Esophagus (tissue), 2 donors: Measurements from ENCODE around the gene GTF3C4. TPM values are rescaled to one million over a fixed set of nuclear protein-coding genes. Genes with fewer than 3 reads are reported as not detected.
"Not testable (repeated sequence)": the region's sequence is repeated elsewhere in the genome, so short reads cannot be mapped to it uniquely, and the experiment has no call there.

Experiments used
- H3K27ac ChIP-seq, 2 donors: one replicate each; pipeline ENCODE4 v1.5.1; 2013; ENCODE audit warnings: low read depth in 2 of 2, mild to moderate bottlenecking in 2 of 2, inconsistent platforms in 1 of 2, low read length in 1 of 2, moderate library complexity in 1 of 2
- H3K27me3 ChIP-seq, 2 donors: one replicate each; pipeline ENCODE4 v1.6.1; 2013; ENCODE audit warnings: low read length in 2 of 2, control low read depth in 1 of 2, mild to moderate bottlenecking in 1 of 2; ENCODE audit not compliant: insufficient read depth in 2 of 2, control insufficient read depth in 1 of 2
- H3K36me3 ChIP-seq, 2 donors: one replicate each; pipeline ENCODE4 v1.6.1; 2013; ENCODE audit warnings: low read length in 1 of 2; ENCODE audit not compliant: control insufficient read depth in 2 of 2, insufficient read depth in 2 of 2
- H3K4me1 ChIP-seq, 2 donors: one replicate each; pipeline ENCODE4 v1.6.1; 2013; ENCODE audit warnings: low read length in 1 of 2; ENCODE audit not compliant: control insufficient read depth in 2 of 2, insufficient read depth in 2 of 2
- H3K4me3 ChIP-seq, 2 donors: one replicate each; pipeline ENCODE4 v1.5.1; 2013; ENCODE audit warnings: low read length in 2 of 2, mild to moderate bottlenecking in 2 of 2, low read depth in 1 of 2, moderate library complexity in 1 of 2
- H3K9me3 ChIP-seq, 2 donors: one replicate each; pipeline ENCODE4 v1.6.1; 2013; ENCODE audit warnings: mild to moderate bottlenecking in 2 of 2, low read depth in 1 of 2, low read length in 1 of 2, moderate library complexity in 1 of 2; ENCODE audit not compliant: control insufficient read depth in 2 of 2, insufficient read depth in 1 of 2
- WGBS, 2 donors: extraction: QIAGEN DNeasy Blood & Tissue Kit; methylation state at CpG; one replicate each; pipeline ENCODE4 v1.1.7; 2013; 5-methylcytosine and 5-hydroxymethylcytosine counted together
- polyA plus RNA-seq, 2 donors: library from polyadenylated mRNA; stranded (reverse); fragments of 200-250 nt; gene quantifications; one replicate each; pipeline ENCODE4 v1.2.3, GENCODE V29; 2013
- donor health status: healthy with polysubstance abuse.
- donor health status: Bipolar disorder and iron deficiency.

Gene GTF3C4
- polyA plus RNA-seq, 2 donors = 2.1 to 3.8 TPM

DNA sequence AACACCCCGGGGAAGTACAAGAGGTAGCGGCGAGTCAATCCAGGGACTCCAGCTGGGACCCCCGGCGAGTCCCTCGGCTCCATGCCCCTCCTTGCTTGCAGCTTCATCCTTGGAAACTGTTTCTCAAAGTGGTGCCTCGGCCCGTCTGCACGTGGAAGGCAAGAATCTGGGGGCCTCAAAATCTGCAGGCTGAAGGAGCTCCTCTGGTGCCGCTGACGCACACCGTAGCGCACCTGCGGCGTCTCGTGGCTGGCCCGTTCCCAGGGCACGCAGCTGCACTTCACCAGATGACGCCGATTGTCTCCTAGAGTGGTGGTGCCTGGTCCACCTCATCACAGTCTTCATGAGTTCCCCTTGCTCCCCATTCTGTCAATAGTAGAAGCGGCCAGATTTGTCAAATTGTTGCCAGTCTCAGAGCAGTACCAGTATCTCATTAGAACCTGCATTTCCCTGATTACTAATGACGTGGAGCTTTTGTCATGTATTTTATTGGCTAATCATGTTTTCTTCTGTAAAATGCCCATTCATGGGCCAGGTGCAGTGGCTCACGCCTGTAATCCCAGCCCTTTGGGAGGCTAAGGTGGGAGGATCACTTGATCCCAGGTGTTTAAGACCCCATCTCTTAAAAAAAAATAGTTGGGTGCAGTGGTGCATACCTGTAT lies 38.6 kb downstream of the GTF3C4 start:
- no peak overlapping the region for H3K27ac ChIP-seq
- H3K27me3 ChIP-seq = no peaks in the 10 kb centered on the region
- WGBS, 2 donors = 86 to 88% methylated on average over 23 of the region's 23 CpGs
- H3K36me3 ChIP-seq = no peaks in the 10 kb centered on the region
- H3K4me3 ChIP-seq = no peak overlapping the region
- no peaks in the 10 kb centered on the region for H3K9me3 ChIP-seq
- H3K4me1 ChIP-seq = no peaks in the 10 kb centered on the region

DNA sequence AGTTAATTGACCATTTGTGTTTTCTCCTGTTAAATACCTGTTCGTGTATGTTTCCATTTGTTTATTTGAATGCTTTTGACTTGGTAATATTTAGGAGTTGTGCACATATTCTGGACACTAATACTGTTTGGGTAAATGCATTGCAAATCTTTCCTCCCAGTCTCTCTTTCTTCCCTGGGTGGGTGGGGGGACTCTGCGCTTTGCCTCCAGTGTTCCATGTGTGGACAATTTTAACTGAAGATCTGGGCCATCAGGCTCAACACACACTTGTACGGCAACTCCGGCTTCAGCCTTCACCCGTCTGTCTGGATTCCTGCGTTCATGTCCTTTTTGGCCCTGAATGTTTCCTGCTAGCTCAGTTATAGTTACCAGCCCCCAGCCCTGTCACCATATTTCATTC lies 40.1 kb downstream of the GTF3C4 start:
- H3K27me3 ChIP-seq = no peaks in the 10 kb centered on the region
- no peaks in the 10 kb centered on the region for H3K36me3 ChIP-seq

DNA sequence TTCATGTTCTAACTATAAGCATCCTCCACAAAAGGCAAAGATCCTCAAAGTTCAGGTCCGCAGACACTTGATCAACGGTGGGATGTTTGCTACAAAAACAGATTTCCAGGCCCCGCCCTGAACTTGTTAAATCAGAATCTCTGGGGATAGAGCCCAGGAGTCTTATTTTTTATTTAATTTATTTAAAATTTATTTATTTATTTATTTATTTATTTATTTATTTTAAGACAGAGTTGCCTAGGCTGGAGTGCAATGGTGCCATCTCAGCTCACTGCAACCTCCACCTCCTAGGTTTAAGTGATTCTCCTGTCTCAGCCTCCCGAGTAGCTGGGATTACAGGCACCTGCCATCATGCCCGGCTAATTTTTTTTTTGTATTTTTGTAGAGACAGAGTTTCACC lies 40.9 kb downstream of the GTF3C4 start:
- not testable (repeated sequence) for H3K36me3 ChIP-seq, H3K4me1 ChIP-seq, H3K4me3 ChIP-seq, H3K9me3 ChIP-seq, H3K27ac ChIP-seq, H3K27me3 ChIP-seq
- WGBS, 2 donors = 91 to 92% methylated on average over 5 of the region's 5 CpGs

More for the DNA sequence above, 40.1 kb downstream of the GTF3C4 start:
- Histone ChIP-seq H3K27ac (no peak overlapping the region), H3K4me1 (no peaks in the 10 kb centered on the region), H3K9me3 (no peaks in the 10 kb centered on the region), H3K4me3 (no peak overlapping the region)
- 79 to 80% methylated on average over 6 of the region's 6 CpGs for WGBS, 2 donors

DNA sequence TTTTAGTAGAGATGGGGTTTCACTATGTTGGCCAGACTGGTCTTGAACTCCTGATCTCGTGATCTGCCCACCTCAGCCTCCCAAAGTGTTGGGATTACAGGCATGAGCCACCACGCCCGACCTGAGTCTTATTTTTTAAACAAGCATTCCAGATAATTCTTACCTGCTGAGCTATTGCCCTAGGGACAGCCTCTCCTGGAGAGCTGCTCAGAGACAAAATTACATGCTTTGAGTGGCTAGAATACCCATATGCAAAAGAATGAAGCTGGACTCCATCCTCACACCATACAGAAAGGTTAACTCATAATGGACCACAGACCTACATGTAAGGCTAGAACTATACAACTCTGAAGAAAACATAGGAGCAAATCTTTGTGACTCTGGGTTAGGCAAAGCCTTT lies 41.6 kb downstream of the GTF3C4 start:
- WGBS, 2 donors = 82 to 95% methylated on average over 3 of the region's 3 CpGs
- H3K4me1 ChIP-seq = no peaks in the 10 kb centered on the region
- no peaks in the 10 kb centered on the region for H3K9me3 ChIP-seq
- no peak overlapping the region for H3K27ac ChIP-seq
- H3K36me3 ChIP-seq = no peaks in the 10 kb centered on the region
- no peaks in the 10 kb centered on the region for H3K27me3 ChIP-seq
- H3K4me3 ChIP-seq = no peak overlapping the region

DNA sequence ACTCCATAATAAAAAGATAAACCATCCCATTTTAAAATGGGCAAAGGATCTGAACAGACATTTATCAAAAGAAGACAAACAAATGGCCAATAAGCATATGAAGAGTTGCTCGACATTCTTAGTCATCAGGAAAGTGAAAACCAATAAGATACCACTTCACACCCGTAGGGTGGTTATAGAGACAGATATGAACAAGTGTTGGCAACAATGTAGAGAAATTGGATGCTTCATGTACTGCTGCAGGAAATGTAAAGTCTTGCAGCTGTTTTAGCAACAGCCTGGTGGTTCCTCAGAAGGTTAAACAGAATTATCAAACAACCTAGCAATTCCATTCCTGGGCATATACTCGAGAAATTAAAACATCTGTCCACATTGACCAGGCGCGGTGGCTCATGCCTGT lies 42.5 kb downstream of the GTF3C4 start:
- Histone ChIP-seq H3K4me1 (no peaks in the 10 kb centered on the region), H3K27me3 (no peaks in the 10 kb centered on the region), H3K4me3 (no peak overlapping the region), H3K27ac (no peak overlapping the region), H3K9me3 (no peaks in the 10 kb centered on the region), H3K36me3 (no peaks in the 10 kb centered on the region)
- WGBS, 2 donors = 70% methylated on average over 5 of the region's 5 CpGs

DNA sequence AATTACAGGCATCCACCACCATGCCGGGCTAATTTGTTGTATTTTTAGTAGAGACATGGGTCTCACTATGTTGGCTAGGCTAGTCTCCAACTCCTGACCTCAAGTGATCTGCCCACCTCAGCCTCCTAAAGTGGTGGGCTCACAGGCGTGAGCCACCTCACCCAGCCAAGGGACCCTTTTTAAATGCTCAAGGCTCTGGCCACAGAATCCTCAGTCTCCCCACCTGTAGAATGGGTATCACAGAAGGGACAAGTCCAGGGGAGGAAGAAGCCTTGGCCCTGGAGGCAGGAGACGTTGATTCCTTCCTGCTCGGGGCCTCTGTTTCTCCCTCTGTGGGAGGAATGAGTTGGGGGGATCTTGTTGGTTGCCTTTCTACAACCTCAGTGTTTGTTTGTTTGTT lies 45.7 kb downstream of the GTF3C4 start:
- no peaks in the 10 kb centered on the region for H3K4me1 ChIP-seq
- H3K27me3 ChIP-seq = no peaks in the 10 kb centered on the region
- no peak overlapping the region for H3K4me3 ChIP-seq
- no peaks in the 10 kb centered on the region for H3K36me3 ChIP-seq
- H3K9me3 ChIP-seq = no peaks in the 10 kb centered on the region
- 84 to 89% methylated on average over 4 of the region's 4 CpGs for WGBS, 2 donors
- no peak overlapping the region for H3K27ac ChIP-seq

DNA sequence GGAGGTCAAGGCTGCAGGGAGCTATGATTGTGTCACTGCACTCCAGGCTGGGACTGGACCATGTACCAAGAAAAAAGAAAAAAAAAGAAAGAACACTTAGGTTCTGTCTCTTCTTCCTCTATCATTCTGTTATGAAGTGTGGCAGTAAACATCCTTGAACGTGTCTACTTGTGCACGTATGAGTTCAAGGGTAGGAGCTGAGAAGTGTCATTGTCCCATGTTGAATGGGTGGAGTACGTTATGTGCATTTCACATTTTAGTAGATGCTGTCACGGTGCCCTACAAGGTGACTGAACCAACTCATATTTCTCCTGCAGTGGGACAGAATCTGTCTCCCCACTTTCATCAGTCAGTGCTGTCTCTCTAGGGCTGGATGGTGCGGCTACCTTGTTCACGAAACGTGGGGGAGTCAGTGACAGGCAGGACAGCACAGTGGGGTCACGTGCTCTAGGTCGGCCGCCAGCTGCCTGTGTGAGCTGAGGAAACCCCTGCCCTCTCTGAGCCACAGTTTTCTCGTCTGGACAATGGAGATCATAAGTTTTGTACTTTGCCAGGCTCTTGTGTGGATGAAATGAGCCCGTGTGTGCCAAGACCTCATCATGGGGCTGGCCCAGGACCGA lies 47.2 kb downstream of the GTF3C4 start:
- Histone ChIP-seq H3K4me3 (no peak overlapping the region), H3K4me1 (no peaks in the 10 kb centered on the region), H3K27me3 (no peaks in the 10 kb centered on the region), H3K36me3 (no peaks in the 10 kb centered on the region), H3K9me3 (no peaks in the 10 kb centered on the region), H3K27ac (no peak overlapping the region)
- 68 to 74% methylated on average over 13 of the region's 13 CpGs for WGBS, 2 donors

DNA sequence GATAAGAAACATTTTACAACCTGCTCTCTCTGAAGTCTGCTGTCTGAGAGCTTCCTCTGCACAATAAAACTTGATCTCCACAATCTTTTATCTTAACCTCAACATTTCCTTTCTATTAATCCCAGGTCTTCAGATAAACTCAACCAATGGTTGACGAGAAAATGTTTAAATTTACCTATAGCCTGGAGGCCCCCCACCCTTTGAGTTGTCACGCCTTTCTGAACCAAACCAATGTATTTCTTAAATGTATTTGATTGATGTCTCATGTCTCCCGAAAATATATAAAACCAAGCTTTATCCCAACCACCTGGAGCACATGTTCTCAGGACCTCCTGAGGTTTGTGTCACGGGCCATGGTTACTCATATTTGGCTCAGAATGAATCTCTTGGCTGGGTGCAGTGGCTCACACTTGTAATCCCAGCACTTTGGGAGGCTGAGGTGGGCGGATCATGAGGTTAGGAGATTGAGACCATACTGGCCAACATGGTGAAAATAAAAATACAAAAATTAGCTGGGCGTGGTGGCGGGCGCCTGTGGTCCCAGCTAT lies 48.2 kb downstream of the GTF3C4 start:
- not testable (repeated sequence) for H3K4me3 ChIP-seq, H3K27ac ChIP-seq, H3K36me3 ChIP-seq, H3K27me3 ChIP-seq, H3K9me3 ChIP-seq, H3K4me1 ChIP-seq
- 58 to 65% methylated on average over 8 of the region's 8 CpGs for WGBS, 2 donors

DNA sequence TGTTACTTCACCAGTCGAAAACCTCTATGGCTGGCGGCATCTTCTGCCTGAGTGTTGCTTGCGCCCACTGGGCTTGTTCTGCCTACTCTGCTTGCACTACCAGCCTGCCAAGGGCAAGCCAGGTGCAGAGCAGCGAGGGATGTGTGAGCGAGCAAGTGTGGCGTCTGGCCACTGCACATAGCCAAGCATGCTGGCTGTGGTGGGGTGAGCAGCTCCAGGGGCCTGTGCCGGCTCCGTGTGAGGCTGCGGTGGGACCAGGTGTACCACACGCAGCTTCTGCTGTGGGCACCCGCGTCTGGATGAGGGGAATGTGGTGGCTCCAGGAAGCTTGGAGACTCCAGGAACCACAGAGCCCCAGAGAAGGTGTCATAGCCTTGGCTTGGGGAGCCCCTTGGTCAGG lies 51.4 kb downstream of the GTF3C4 start:
- no peaks in the 10 kb centered on the region for H3K36me3 ChIP-seq
- H3K27me3 ChIP-seq = no peaks in the 10 kb centered on the region
- 82 to 89% methylated on average over 12 of the region's 12 CpGs for WGBS, 2 donors
- H3K4me1 ChIP-seq = no peaks in the 10 kb centered on the region
- no peak overlapping the region for H3K27ac ChIP-seq
- H3K9me3 ChIP-seq = no peaks in the 10 kb centered on the region
- no peak overlapping the region for H3K4me3 ChIP-seq

DNA sequence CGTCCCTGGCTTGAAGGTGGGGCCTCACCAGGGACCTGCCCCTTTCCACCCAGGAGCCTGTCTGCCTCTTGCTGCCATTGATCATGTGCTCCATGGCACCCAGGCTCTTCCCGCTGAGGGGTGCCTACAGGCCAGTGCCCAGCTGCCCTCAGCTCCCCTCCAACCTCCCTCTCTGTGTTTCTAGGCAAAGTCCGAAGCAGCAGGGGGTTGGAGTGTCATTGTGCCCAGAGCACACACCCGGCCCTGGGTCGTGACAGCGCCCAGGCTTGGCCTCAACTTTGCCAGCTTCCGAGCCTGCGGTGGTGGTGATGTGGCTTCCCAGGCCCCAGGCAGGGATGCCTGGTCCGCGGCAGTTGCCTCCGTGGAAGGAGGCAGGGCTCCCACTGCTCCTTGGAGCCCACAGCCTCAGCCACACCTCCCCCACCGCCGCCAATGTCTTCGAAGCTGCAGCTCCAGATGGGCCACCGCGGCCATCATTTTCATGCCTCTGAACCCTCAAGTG lies 52.4 kb downstream of the GTF3C4 start:
- Histone ChIP-seq H3K4me1 (no peaks in the 10 kb centered on the region), H3K36me3 (no peaks in the 10 kb centered on the region), H3K27me3 (no peaks in the 10 kb centered on the region), H3K9me3 (no peaks in the 10 kb centered on the region), H3K27ac (no peak overlapping the region), H3K4me3 (no peak overlapping the region)
- 87% methylated on average over 16 of the region's 16 CpGs for WGBS, 2 donors
